GM12874 (cell line): ENCODE data around the gene PRKAG2.

Source experiments
- CTCF ChIP-seq: IDR thresholded peaks from 2 replicates; pipeline ENCODE4 v1.5.1; 2011; ENCODE audit warnings: low read depth, mild to moderate bottlenecking, control low read depth, low read length, moderate library complexity; ENCODE audit not compliant: insufficient read depth

Gene PRKAG2

GRCh38 chr7:151875942-151876898, 695 bp downstream of the PRKAG2 start:
- no peak for TF ChIP-seq CTCF

- no peak for TF ChIP-seq CTCF
Observed at GRCh38 chr7:151873402-151873965, 3.4 kb downstream of the PRKAG2 start.

DNA sequence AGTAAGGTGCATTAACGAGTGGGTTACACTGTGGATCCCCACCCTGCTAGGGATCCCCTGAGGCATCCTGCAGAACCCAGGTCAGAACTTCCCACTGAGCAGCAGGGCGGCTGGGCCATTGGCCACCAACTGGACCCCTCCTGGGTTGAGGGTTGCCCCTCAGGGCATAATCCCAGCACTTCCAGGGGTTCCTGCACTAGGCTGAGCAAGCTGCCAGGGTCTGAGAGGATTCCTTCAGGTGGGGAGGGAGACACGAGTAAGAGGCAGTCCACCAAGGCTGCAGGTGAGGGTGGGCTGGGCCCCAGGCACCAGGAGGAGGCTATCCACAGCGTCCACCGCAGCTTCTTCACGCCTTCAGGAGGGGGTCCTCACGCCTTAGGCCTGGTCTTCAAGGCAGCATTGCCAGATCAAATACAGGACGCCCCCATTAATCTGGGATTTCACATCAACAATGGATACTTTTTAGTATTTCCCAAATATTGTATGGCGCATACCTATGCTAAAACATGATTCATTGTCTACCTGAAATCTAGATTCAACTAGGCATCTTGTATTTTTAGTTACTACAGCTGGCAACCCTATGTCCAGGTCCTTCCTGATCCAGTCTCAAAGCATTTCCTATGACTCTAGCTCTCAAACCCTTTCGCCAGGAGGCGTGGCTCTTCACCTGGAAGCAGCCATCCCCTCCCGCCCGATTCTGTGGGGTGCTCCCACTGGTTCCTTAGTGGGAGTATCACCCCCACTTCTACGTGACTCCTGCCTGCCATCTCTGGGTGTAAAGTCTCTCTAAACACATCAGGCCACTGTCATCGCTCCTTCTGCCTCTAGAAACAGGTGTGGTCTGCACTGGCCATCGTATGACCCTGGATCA, 4.1 kb downstream of the PRKAG2 start:
- no peak for TF ChIP-seq CTCF

DNA sequence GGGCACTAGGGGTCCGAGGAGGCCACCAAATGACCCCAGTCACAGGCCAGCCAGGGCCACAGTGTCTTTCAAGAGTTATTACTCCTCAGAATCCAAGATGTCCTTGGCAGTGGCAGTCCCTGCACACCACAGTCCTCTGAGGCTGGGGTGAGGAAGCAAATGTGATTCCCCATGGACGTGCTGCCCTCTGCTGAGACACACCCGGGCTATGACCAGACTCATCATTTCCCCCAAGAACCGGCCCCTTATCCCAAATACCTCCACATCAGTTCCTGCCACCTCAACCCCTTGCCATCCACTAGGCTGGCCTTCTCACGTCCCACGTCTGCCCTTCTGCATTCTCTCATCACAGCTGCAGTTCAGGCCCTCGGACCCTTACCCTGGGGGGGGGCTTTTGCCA, 5.0 kb downstream of the PRKAG2 start:
- no peak for TF ChIP-seq CTCF

DNA sequence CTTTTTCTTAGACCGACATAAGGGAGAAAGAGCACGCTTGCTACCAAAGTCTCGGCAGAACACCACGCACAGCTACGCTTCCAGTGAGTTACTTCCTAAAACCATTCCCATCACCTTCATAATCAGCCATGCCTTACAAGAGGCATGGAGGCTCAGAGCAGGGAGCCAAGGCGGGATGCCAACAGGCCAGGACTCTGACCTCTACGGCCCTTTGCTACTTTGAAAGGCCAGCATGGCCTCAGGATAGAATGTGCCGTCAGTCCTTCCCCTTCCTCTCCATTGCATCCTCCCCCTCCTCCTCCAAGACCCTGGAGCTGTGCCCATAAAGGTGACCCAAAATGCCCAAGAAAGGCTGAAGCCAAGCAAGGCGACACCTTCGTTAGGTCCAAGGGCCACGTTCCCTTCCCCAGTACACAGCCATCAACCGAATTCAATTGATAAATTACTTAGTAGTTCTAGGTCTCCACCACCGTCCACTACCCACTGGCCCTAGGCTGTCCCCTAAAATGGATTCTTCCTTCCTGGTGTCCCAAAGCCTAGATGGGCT, 5.7 kb downstream of the PRKAG2 start:
- TF ChIP-seq CTCF = no peak

DNA sequence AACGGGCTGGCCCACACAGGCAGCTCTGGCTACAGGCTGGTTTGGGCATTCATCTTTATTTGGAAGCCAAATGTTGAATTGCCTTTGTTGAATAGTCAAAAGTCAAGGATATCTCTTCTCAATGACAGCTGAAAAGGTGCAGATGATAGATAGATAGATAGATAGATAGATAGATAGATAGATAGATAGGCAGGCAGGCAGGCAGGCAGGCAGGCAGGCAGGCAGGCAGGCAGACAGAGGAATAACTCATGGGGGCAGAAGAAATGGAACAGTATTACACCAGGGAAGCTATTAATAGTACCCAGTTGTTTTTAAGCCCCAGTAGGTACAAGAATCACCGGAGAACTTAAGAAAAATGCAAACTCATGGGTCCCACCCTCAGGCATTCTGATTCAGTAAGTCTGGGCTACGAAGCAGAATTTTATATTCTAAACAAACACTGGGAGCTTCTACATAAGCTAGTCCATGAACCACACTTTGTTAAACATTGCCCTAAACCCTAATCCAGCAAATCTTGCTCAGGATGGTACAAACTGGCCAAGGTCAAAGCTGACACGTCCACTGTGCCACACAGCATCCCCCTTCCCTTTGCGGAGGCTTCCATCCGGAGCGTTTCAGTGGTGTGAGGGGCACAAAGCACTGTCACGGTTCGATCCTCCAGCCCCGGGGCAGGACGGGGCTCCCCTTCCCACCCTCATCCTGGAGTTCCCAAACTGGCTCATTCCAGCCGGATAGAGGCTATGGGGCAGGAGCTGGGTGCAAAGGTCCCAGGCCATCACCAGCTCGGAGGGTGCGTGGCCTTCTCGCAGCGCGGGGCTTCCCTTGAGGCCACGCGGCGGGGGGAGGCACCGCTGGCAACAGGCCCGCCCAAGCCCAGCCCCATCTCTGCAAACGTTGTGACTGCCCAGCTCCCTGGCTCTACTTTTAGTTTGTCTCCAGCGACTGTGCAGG, 6.7 kb downstream of the PRKAG2 start:
- TF ChIP-seq CTCF = no peak
